Measurements from ENCODE around the gene ILDR2. TPM values are rescaled to one million over a fixed set of nuclear protein-coding genes. Genes with fewer than 3 reads are reported as not detected.

Gene ILDR2
- total and polyA plus RNA-seq, 9 of the 15 experiments (the other 6 are each of a cell fraction or from before 2014, with no cell fraction given): 0.03 to 0.31 (median 0.18) TPM; not detected in 2

GRCh38 chr1:166988974-166989515 is 13.7 kb upstream of the ILDR2 start, which contains the start of gene MAEL (continued):
- TF ChIP-seq ZNF395 (CRISPR knock-in tag; IDR thresholded peaks at IDR 0.05): no peak
- no peak for TF ChIP-seq KDM1A (IDR thresholded peaks at IDR 0.05)
- no peak for TF ChIP-seq PREB (CRISPR knock-in tag; IDR thresholded peaks at IDR 0.05)
- no peak for TF ChIP-seq MTA3 (IDR thresholded peaks at IDR 0.05; ENCODE audit: borderline replicate concordance)
- TF ChIP-seq HOXB6 (CRISPR knock-in tag; IDR thresholded peaks at IDR 0.05; ENCODE audit: borderline replicate concordance): no peak
- no peak for TF ChIP-seq ZNF217 (CRISPR knock-in tag; IDR thresholded peaks at IDR 0.05)
- no peak for TF ChIP-seq BACH1 (tag; IDR thresholded peaks at IDR 0.05)
- no peak for TF ChIP-seq ZNF318 (IDR thresholded peaks at IDR 0.05; ENCODE audit: borderline replicate concordance in 1 of 2, low read depth in 1 of 2)
- no peak for TF ChIP-seq HNRNPL (IDR thresholded peaks at IDR 0.05; ENCODE audit: low read depth, low read length)
- TF ChIP-seq RUNX1 (IDR thresholded peaks at IDR 0.05; ENCODE audit: low read depth): no peak
- no peak for TF ChIP-seq TAL1 (IDR thresholded peaks at IDR 0.05)
- TF ChIP-seq ZBED1 (IDR thresholded peaks at IDR 0.05): no peak
- no peak for TF ChIP-seq ADNP (tag; IDR thresholded peaks at IDR 0.05)

All from K562 (cell line).